HCT116 (cell line): ENCODE measurements around the gene TEX261. TPM values are rescaled to one million over a fixed set of nuclear protein-coding genes. Genes with fewer than 3 reads are reported as not detected.
A peak's percentile ranks its signal among the peaks of the same experiment; 100 is the strongest.

Source experiments
- ATAC-seq: fragments of 200-7000 bp; cut with Tn5 transposase; 2 replicates; pipeline ENCODE4 v1.9.1; 2020; ENCODE audit warnings: mild to moderate bottlenecking, moderate library complexity
- BruUV-seq: library from RNA; stranded (reverse); fragments of 400-500 nt; replicated peaks from 2 replicates; lab custom pipeline; 2021; lab: Mats Ljungman, UMichigan
- CTCF ChIA-PET: fragments of 300-600 bp; sonication (Branson Sonifier 250); formaldehyde crosslinking; loops from one replicate; lab custom pipeline; 2021; ENCODE audit warnings: antibody characterized with exemption; lab: Charles Lee
- POLR2A ChIA-PET: fragments of 300-600, 350-600 bp; sonication (Branson Sonifier 250); formaldehyde crosslinking; loops from one replicate; lab custom pipeline; 2021; ENCODE audit warnings: antibody characterized with exemption; lab: Charles Lee
- RAD21 ChIA-PET, 2 experiments: fragments of 300-600 bp; sonication (Branson Sonifier 250); formaldehyde crosslinking; loops; one replicate each; lab custom pipeline; 2023; ENCODE audit warnings: low total read pairs in 2 of 2; ENCODE audit not compliant: uncharacterized antibody in 2 of 2, unreplicated experiment in 2 of 2, low non-redundant PET in 1 of 2; lab: Charles Lee
- DNase-seq: peaks from one replicate; pipeline ENCODE4 v3.0.0-alpha.2; 2010; ENCODE audit warnings: low read depth, low spot score
- H2AFZ ChIP-seq: fragments of 200-600 bp; shearing (Covaris generic), sonication (generic); 2 replicates; pipeline ENCODE4 v1.6.1; 2017; ENCODE audit warnings: low read depth, mixed run types, mixed read lengths, antibody characterized with exemption, low read length; ENCODE audit not compliant: poor library complexity, severe bottlenecking
- H3K27ac ChIP-seq: 2 replicates; pipeline ENCODE4 v1.5.1; 2012; ENCODE audit warnings: low read depth, low read length
- H3K27me3 ChIP-seq: fragments of 200-600 bp; sonication (generic); 2 replicates; pipeline ENCODE4 v1.6.1; 2016; ENCODE audit warnings: mixed run types, low read length, mixed read lengths; ENCODE audit not compliant: insufficient read depth
- H3K36me3 ChIP-seq, 2 experiments: fragments of 200-500 bp in 1 of 2; fragments of 200-600 bp in 1 of 2; sonication (Bioruptor generic) in 1 of 2; sonication (generic) in 1 of 2; 2 replicates each; pipeline versions ENCODE4 v1.5.1 to v1.6.1; 2014 to 2016; ENCODE audit warnings: low read length in 2 of 2, inconsistent platforms in 1 of 2, mixed read lengths in 1 of 2, mixed run types in 1 of 2; ENCODE audit not compliant: insufficient read depth in 2 of 2, control insufficient read depth in 1 of 2
- H3K4me1 ChIP-seq, 2 experiments: fragments of 200-600 bp in 1 of 2; sonication (generic) in 1 of 2; 2 replicates each; pipeline versions ENCODE4 v1.5.1 to v1.6.1; 2012 to 2017; ENCODE audit warnings: low read length in 2 of 2, inconsistent platforms in 1 of 2, mild to moderate bottlenecking in 1 of 2, mixed read lengths in 1 of 2, mixed run types in 1 of 2, moderate library complexity in 1 of 2; ENCODE audit not compliant: insufficient read depth in 2 of 2, control insufficient read depth in 1 of 2
- H3K4me2 ChIP-seq: fragments of 200-600 bp; sonication (generic); 2 replicates; pipeline ENCODE4 v1.6.1; 2017; ENCODE audit warnings: mixed run types, low read length, mixed read lengths
- H3K4me3 ChIP-seq, 2 experiments: fragments of 200-600 bp in 1 of 2; sonication (generic) in 1 of 2; replicated peaks in 1 of 2; 2 replicates each; pipeline ENCODE4 v1.5.1; 2011 to 2016; ENCODE audit warnings: low read length in 2 of 2, control low read depth in 1 of 2, low read depth in 1 of 2, mild to moderate bottlenecking in 1 of 2, mixed read lengths in 1 of 2, mixed run types in 1 of 2
- H3K79me2 ChIP-seq: fragments of 200-600 bp; sonication (generic); 2 replicates; pipeline ENCODE4 v1.6.1; 2017; ENCODE audit warnings: mild to moderate bottlenecking, mixed run types, low read length, moderate library complexity, mixed read lengths; ENCODE audit not compliant: insufficient read depth
- H3K9ac ChIP-seq: fragments of 200-600 bp; sonication (generic); 2 replicates; pipeline ENCODE4 v1.6.1; 2016; ENCODE audit warnings: low read length, mixed read lengths
- H3K9me2 ChIP-seq: fragments of 200-600 bp; sonication (generic), shearing (Covaris generic); 2 replicates; pipeline ENCODE4 v1.6.1; 2017; ENCODE audit warnings: mixed run types, mild to moderate bottlenecking, moderate library complexity; ENCODE audit not compliant: insufficient read depth
- H3K9me3 ChIP-seq, 2 experiments: fragments of 200-500 bp in 1 of 2; fragments of 200-600 bp in 1 of 2; sonication (Bioruptor generic) in 1 of 2; sonication (generic) in 1 of 2; 2 replicates each; pipeline ENCODE4 v1.6.1; 2014 to 2017; ENCODE audit warnings: low read length in 2 of 2, mixed read lengths in 2 of 2, inconsistent platforms in 1 of 2, low read depth in 1 of 2, mild to moderate bottlenecking in 1 of 2, mixed run types in 1 of 2, moderate library complexity in 1 of 2; ENCODE audit not compliant: control insufficient read depth in 1 of 2, insufficient read depth in 1 of 2
- H4K20me1 ChIP-seq: fragments of 200-600 bp; sonication (generic), shearing (Covaris generic); 2 replicates; pipeline ENCODE4 v1.6.1; 2017; ENCODE audit warnings: mixed run types, mild to moderate bottlenecking, moderate library complexity; ENCODE audit not compliant: insufficient read depth
- ATF3 ChIP-seq: IDR thresholded peaks from 2 replicates; pipeline ENCODE4 v1.6.1; 2012
- CBX3 ChIP-seq: IDR thresholded peaks from 2 replicates; pipeline ENCODE4 v1.6.1; 2012; ENCODE audit warnings: low read depth
- EGR1 ChIP-seq: IDR thresholded peaks from 2 replicates; pipeline ENCODE4 v1.6.1; 2012; ENCODE audit warnings: low read depth
- ELF1 ChIP-seq: IDR thresholded peaks from 2 replicates; pipeline ENCODE4 v1.6.1; 2012; ENCODE audit warnings: low read depth, borderline replicate concordance
- EZH2 ChIP-seq: fragments of 200-600 bp; sonication (generic); IDR thresholded peaks from 2 replicates; pipeline ENCODE4 v1.6.1; 2017; ENCODE audit warnings: antibody characterized with exemption, mixed run types
- EZH2phosphoT487 ChIP-seq: fragments of 200-600 bp; IDR thresholded peaks from 2 replicates; pipeline ENCODE4 v1.6.1; 2018; ENCODE audit warnings: antibody characterized with exemption, borderline replicate concordance
- FOSL1 ChIP-seq: IDR thresholded peaks from 2 replicates; pipeline ENCODE4 v1.6.1; 2012; ENCODE audit warnings: low read depth
- JUND ChIP-seq: IDR thresholded peaks from 2 replicates; pipeline ENCODE4 v1.6.1; 2012
- POLR2A ChIP-seq: IDR thresholded peaks from 2 replicates; pipeline ENCODE4 v1.7.0; 2011; ENCODE audit warnings: borderline replicate concordance; ENCODE audit not compliant: insufficient read depth, insufficient read length; ENCODE audit errors: extremely low read depth
- SRF ChIP-seq: IDR thresholded peaks from 2 replicates; pipeline ENCODE4 v1.6.1; 2012; ENCODE audit warnings: low read depth
- TCF7L2 ChIP-seq: IDR thresholded peaks from 2 replicates; pipeline ENCODE4 v1.7.0; 2011; ENCODE audit warnings: borderline replicate concordance, inconsistent platforms; ENCODE audit not compliant: insufficient read depth, insufficient read length; ENCODE audit errors: extremely low read depth
- YY1 ChIP-seq: IDR thresholded peaks from 2 replicates; pipeline ENCODE4 v1.6.1; 2011; ENCODE audit warnings: low read length, low read depth, moderate library complexity, mild to moderate bottlenecking; ENCODE audit not compliant: insufficient replicate concordance; ENCODE audit errors: extremely low read depth
- ZBTB33 ChIP-seq: IDR thresholded peaks from 2 replicates; pipeline ENCODE4 v1.6.1; 2011; ENCODE audit warnings: mild to moderate bottlenecking, low read length, moderate library complexity; ENCODE audit not compliant: insufficient replicate concordance; ENCODE audit errors: extremely low read depth
- ZFX ChIP-seq: fragments of 450-650 bp; IDR thresholded peaks from 2 replicates; pipeline ENCODE4 v1.6.1; 2017
- ZNF274 ChIP-seq: fragments of 200-500 bp; sonication (Bioruptor generic); IDR thresholded peaks from 2 replicates; pipeline ENCODE4 v1.6.1; 2014; ENCODE audit warnings: mild to moderate bottlenecking, low read depth, low read length, inconsistent platforms
- intact Hi-C: fragments of 100-400 bp; cut with micrococcal nuclease; formaldehyde crosslinking; loops from 2 replicates; pipeline ENCODE4 v1.10.0; 2022
- total RNA-seq: library from RNA; stranded (reverse); gene quantifications from one replicate; pipeline ENCODE4 v1.2.1, GENCODE V29; 2021; ENCODE audit not compliant: unreplicated experiment
- TF ChIP-seq, protein P1 (sequence below): IDR thresholded peaks from 2 replicates; pipeline ENCODE4 v1.6.1; 2012

TEX261 gene
- total RNA-seq, 1 experiment from 2014 or later = 37.9 TPM

GRCh38 chr2:70994699-70995425 lies at the start of gene TEX261 (continued):
- TF ChIP-seq ELF1 (no peak), ZFX (peak; percentile 71), EZH2 (no peak), SRF (0 out of 2 replicates have a peak, but pooled peaks have one; percentile 43), POLR2A (peak; percentile 59), FOSL1 (no peak), TCF7L2 (peak; percentile 40)

- Histone ChIP-seq H3K4me1 (no peaks in the 10 kb centered on the region), H4K20me1 (no peaks in the 10 kb centered on the region), H3K9me2 (no peaks in the 10 kb centered on the region), H3K9me3 (no peaks in the 10 kb centered on the region), H3K4me2 (no peak overlapping the region), H3K4me3 (no peak overlapping the region), H3K9ac (no peak overlapping the region), H2AFZ (no peak overlapping the region), H3K27me3 (no peaks in the 10 kb centered on the region), H3K36me3 (no peaks in the 10 kb centered on the region), H3K79me2 (no peaks in the 10 kb centered on the region), H3K27ac (no peak overlapping the region)
- ChIA-PET RAD21 (no interaction called here), CTCF (no interaction called here), POLR2A (no interaction called here)
- TF ChIP-seq YY1 = no peak
- no peak for TF ChIP-seq ZNF274
- TF ChIP-seq EGR1 = no peak
- TF ChIP-seq, protein P1, sequence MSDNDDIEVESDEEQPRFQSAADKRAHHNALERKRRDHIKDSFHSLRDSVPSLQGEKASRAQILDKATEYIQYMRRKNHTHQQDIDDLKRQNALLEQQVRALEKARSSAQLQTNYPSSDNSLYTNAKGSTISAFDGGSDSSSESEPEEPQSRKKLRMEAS = no peak
- no peak for TF ChIP-seq JUND
- no peak for TF ChIP-seq SRF
- no peak for TF ChIP-seq ELF1
- TF ChIP-seq ZBTB33 = no peak
- TF ChIP-seq FOSL1 = no peak
- TF ChIP-seq TCF7L2 = no peak
- no peak for TF ChIP-seq ZFX
- TF ChIP-seq CBX3 = no peak
- no peak for TF ChIP-seq EZH2phosphoT487
- TF ChIP-seq EZH2 = no peak
- TF ChIP-seq ATF3 = no peak
- no peak for ATAC-seq
- BruUV-seq = no TSS peak
- no peak for DNase-seq
- intact Hi-C loops = no loop called here
Measured at GRCh38 chr2:71043531-71044407, 49.1 kb upstream of the TEX261 start.
